B cell (primary cell): ENCODE data around the gene CLASP1. TPM values are rescaled to one million over a fixed set of nuclear protein-coding genes. Genes with fewer than 3 reads are reported as not detected.

Source experiments
- ATAC-seq: fragments of 200-7000 bp; cut with Tn5 transposase; one replicate; pipeline ENCODE4 v1.10.0; 2021; ENCODE audit warnings: low read depth, mild to moderate bottlenecking, moderate number of reproducible peaks, moderate library complexity
- CTCF ChIA-PET: fragments of 350-600 bp; sonication (Branson Sonifier 250); formaldehyde crosslinking; loops from one replicate; lab custom pipeline; 2021; ENCODE audit warnings: antibody characterized with exemption, inconsistent platforms; lab: Charles Lee
- POLR2A ChIA-PET: fragments of 350-600 bp; sonication (Branson Sonifier 250); formaldehyde crosslinking; loops from one replicate; lab custom pipeline; 2021; ENCODE audit warnings: antibody characterized with exemption; lab: Charles Lee
- DNase-seq: peaks from one replicate; pipeline ENCODE4 v3.0.0; 2013
- H2AFZ ChIP-seq: 2 replicates; pipeline ENCODE4 v1.6.1; 2012; ENCODE audit warnings: mild to moderate bottlenecking, low read depth, low read length; ENCODE audit not compliant: insufficient read depth, poor library complexity, severe bottlenecking
- H3K27ac ChIP-seq, 2 donors: 1 replicate in 1 of 2; 2 replicates in 1 of 2; pipeline ENCODE4 v1.5.1; 2012 to 2013; ENCODE audit warnings: low read length in 2 of 2, mild to moderate bottlenecking in 2 of 2, moderate library complexity in 1 of 2
- H3K27me3 ChIP-seq, 4 experiments: fragments of 200-600 bp in 1 of 4; sonication (generic) in 1 of 4; replicated peaks in 1 of 4; 1 replicate in 2 of 4; 2 replicates in 2 of 4; pipeline versions ENCODE4 v1.6.1 to v1.7.0; 2013 to 2016; ENCODE audit warnings: low read length in 3 of 4, mild to moderate bottlenecking in 2 of 4, mixed read lengths in 1 of 4, moderate library complexity in 1 of 4; ENCODE audit not compliant: insufficient read depth in 4 of 4, control insufficient read depth in 3 of 4; ENCODE audit errors: control extremely low read depth in 1 of 4
- H3K36me3 ChIP-seq, 2 experiments: replicated peaks in 1 of 2; 1 replicate in 1 of 2; 2 replicates in 1 of 2; pipeline versions ENCODE4 v1.6.1 to v1.7.1; 2013; ENCODE audit warnings: low read length in 1 of 2; ENCODE audit not compliant: insufficient read depth in 2 of 2, control insufficient read depth in 1 of 2; ENCODE audit errors: control extremely low read depth in 1 of 2, extremely low read depth in 1 of 2
- H3K4me1 ChIP-seq, 2 donors: fragments of 200-600 bp in 1 of 2; sonication (generic) in 1 of 2; 1 replicate in 1 of 2; 2 replicates in 1 of 2; pipeline versions ENCODE4 v1.5.1 to v1.6.1; 2013 to 2017; ENCODE audit warnings: low read length in 2 of 2; ENCODE audit not compliant: control insufficient read depth in 2 of 2, insufficient read depth in 2 of 2
- H3K4me2 ChIP-seq: replicated peaks from 2 replicates; pipeline ENCODE3; 2012; ENCODE audit warnings: mild to moderate bottlenecking, low read depth, low read length; ENCODE audit not compliant: poor library complexity, severe bottlenecking
- H3K4me3 ChIP-seq, 5 experiments: fragments of 200-600 bp in 1 of 5; sonication (generic) in 1 of 5; 1 replicate in 3 of 5; 2 replicates in 2 of 5; pipeline versions ENCODE4 v1.5.1 to v1.7.0; 2011 to 2016; ENCODE audit warnings: low read length in 4 of 5, mild to moderate bottlenecking in 4 of 5, low read depth in 2 of 5, control low read depth in 1 of 5, moderate library complexity in 1 of 5; ENCODE audit not compliant: insufficient read depth in 1 of 5; ENCODE audit errors: control extremely low read depth in 1 of 5, extremely low read depth in 1 of 5
- H3K79me2 ChIP-seq: fragments of 200-600 bp; sonication (generic); one replicate; pipeline ENCODE4 v1.6.0; 2016; ENCODE audit warnings: low read length; ENCODE audit not compliant: control insufficient read depth, insufficient read depth
- H3K9ac ChIP-seq: fragments of 200-600 bp; sonication (generic); 2 replicates; pipeline ENCODE4 v1.6.1; 2017; ENCODE audit warnings: mild to moderate bottlenecking, low read length, moderate library complexity
- H3K9me3 ChIP-seq, 3 donors: one replicate each; pipeline versions ENCODE4 v1.6.1 to v1.7.1; 2013; ENCODE audit warnings: low read length in 2 of 3; ENCODE audit not compliant: control insufficient read depth in 2 of 3, insufficient read depth in 1 of 3; ENCODE audit errors: control extremely low read depth in 1 of 3
- H4K20me1 ChIP-seq: 2 replicates; pipeline ENCODE4 v1.6.0; 2012; ENCODE audit warnings: mild to moderate bottlenecking, low read length; ENCODE audit not compliant: insufficient read depth, control insufficient read depth, poor library complexity, severe bottlenecking
- H3K27ac Mint-ChIP-seq: one replicate; pipeline ENCODE4 v1.8.0; 2021; ENCODE audit warnings: mixed read lengths
- H3K27me3 Mint-ChIP-seq: one replicate; pipeline ENCODE4 v1.8.0; 2021; ENCODE audit warnings: mixed read lengths
- H3K4me1 Mint-ChIP-seq: one replicate; pipeline ENCODE4 v1.8.0; 2021; ENCODE audit warnings: mixed read lengths
- H3K4me3 Mint-ChIP-seq: one replicate; pipeline ENCODE4 v1.8.0; 2021; ENCODE audit warnings: mixed read lengths
- H3K9me3 Mint-ChIP-seq: one replicate; pipeline ENCODE4 v1.8.0; 2022; ENCODE audit warnings: mixed read lengths; ENCODE audit not compliant: insufficient read depth
- CTCF ChIP-seq: fragments of 200-600 bp; IDR thresholded peaks from one replicate; pipeline ENCODE4 v1.8.0; 2022; ENCODE audit warnings: antibody characterized with exemption, mild to moderate bottlenecking
- EZH2 ChIP-seq: IDR thresholded peaks from 2 replicates; pipeline ENCODE4 v1.6.1; 2012; ENCODE audit warnings: borderline replicate concordance, low read depth, mild to moderate bottlenecking, moderate library complexity, low read length; ENCODE audit not compliant: insufficient read depth, poor library complexity, severe bottlenecking
- WGBS: methylation state at CpG from one replicate; pipeline ENCODE4 v1.1.5; 2013; ENCODE audit warnings: missing lambda C conversion rate; ENCODE audit not compliant: insufficient coverage; 5-methylcytosine and 5-hydroxymethylcytosine counted together
- intact Hi-C: fragments of 100-400 bp; cut with micrococcal nuclease; formaldehyde crosslinking; loops from one replicate; pipeline ENCODE4 v1.10.0; 2022
- polyA plus RNA-seq: library from polyadenylated mRNA; depleted of rRNA; stranded (reverse); fragments of >200 nt; gene quantifications from 2 replicates; pipeline ENCODE4 v1.2.3, GENCODE V29; 2012
- total RNA-seq, 2 donors: library from RNA; stranded (reverse); fragments of 120-200 nt in 1 of 2; gene quantifications; 1 replicate in 1 of 2; 2 replicates in 1 of 2; pipeline versions ENCODE4 v1.2.3 to v1.2.4, GENCODE V29; 2013 to 2022

Gene CLASP1
- total and polyA plus RNA-seq, 2 donors (not counting 1 experiment from before 2014, with no cell fraction given) = 8.7 to 88.0 TPM

GRCh38 chr2:121362774-121363173 lies 286.5 kb downstream of the CLASP1 start:
- WGBS = 100% methylated on average over 4 of the region's 4 CpGs
- Histone ChIP-seq H2AFZ (no peak overlapping the region), H3K9ac (no peak overlapping the region), H3K4me3 (no peak overlapping the region), H3K4me1 (no peaks in the 10 kb centered on the region), H3K4me2 (no peak overlapping the region), H3K79me2 (no peaks in the 10 kb centered on the region), H4K20me1 (no peaks in the 10 kb centered on the region), H3K27me3 (no peaks in the 10 kb centered on the region), H3K9me3 (no peaks in the 10 kb centered on the region), H3K27ac (no peak overlapping the region), H3K36me3 (peaks cover 0 to 87% of the 10 kb centered on the region in 2 experiments)
- DNase-seq (no peak), ATAC-seq (no peak)
- Mint-ChIP-seq H3K4me1 (no peaks in the 10 kb centered on the region), H3K4me3 (no peak overlapping the region), H3K9me3 (no peaks in the 10 kb centered on the region), H3K27me3 (no peaks in the 10 kb centered on the region), H3K27ac (no peak overlapping the region)
- intact Hi-C loops = no loop called here
- POLR2A ChIA-PET = no interaction called here
- CTCF ChIA-PET = interaction anchor here (0.6 to 1.5 kb wide), 2 partner anchors 18 to 48 kb away, joined by 3 read pairs; no protein-coding TSS in a partner anchor
- no peak for TF ChIP-seq EZH2

GRCh38 chr2:121362226-121362625 lies 287.0 kb downstream of the CLASP1 start:
- no peak overlapping the region for H2AFZ ChIP-seq
- ChIA-PET CTCF (interaction anchor here (1.5 kb wide), 1 partner anchor 18 kb away, joined by 3 read pairs; no protein-coding TSS in a partner anchor), POLR2A (no interaction called here)
- ATAC-seq (no peak), DNase-seq (no peak)
- Mint-ChIP-seq H3K27ac (no peak overlapping the region), H3K4me3 (no peak overlapping the region), H3K27me3 (no peaks in the 10 kb centered on the region), H3K9me3 (no peaks in the 10 kb centered on the region), H3K4me1 (no peaks in the 10 kb centered on the region)
- peaks cover 0 to 87% of the 10 kb centered on the region in 2 experiments for H3K36me3 ChIP-seq
- no peaks in the 10 kb centered on the region for H4K20me1 ChIP-seq
- no peaks in the 10 kb centered on the region for H3K27me3 ChIP-seq
- TF ChIP-seq EZH2 = no peak
- no peak for TF ChIP-seq CTCF
- H3K79me2 ChIP-seq = no peaks in the 10 kb centered on the region
- H3K9ac ChIP-seq = no peak overlapping the region
- 86% methylated on average over 1 of the region's 1 CpG for WGBS
- H3K4me1 ChIP-seq = no peaks in the 10 kb centered on the region
- H3K4me3 ChIP-seq = no peak overlapping the region
- H3K4me2 ChIP-seq = no peak overlapping the region
- no peak overlapping the region for H3K27ac ChIP-seq
- intact Hi-C loops = no loop called here
- H3K9me3 ChIP-seq = no peaks in the 10 kb centered on the region
